GM18858 (cell line): ENCODE results near the gene KRT14.
"Not testable (repeated sequence)": the region's sequence is repeated elsewhere in the genome, so short reads cannot be mapped to it uniquely, and the experiment has no call there.

Experiments
- ATAC-seq: cut with Tn5 transposase; IDR thresholded peaks from one replicate; pipeline ENCODE4 v1.9.1; 2021; ENCODE audit not compliant: unreplicated experiment

The KRT14 gene

DNA sequence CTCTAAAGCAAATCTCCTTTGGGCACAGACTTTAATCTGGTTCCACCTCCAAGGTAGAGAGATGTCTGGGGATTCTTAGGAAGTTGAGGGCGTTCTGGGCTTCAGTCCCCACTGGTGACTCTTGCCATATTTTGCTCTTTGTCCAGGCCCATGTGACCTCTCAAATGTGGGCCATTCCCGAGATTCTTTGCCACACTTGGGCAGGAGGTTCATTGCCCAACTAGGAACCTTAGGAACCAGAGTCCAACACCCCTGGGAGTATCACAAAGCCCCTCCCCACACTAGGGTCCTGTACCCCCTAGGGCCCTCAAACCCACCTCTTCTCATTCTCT, 6.5 kb downstream of the KRT14 start:
- no peak for ATAC-seq

DNA sequence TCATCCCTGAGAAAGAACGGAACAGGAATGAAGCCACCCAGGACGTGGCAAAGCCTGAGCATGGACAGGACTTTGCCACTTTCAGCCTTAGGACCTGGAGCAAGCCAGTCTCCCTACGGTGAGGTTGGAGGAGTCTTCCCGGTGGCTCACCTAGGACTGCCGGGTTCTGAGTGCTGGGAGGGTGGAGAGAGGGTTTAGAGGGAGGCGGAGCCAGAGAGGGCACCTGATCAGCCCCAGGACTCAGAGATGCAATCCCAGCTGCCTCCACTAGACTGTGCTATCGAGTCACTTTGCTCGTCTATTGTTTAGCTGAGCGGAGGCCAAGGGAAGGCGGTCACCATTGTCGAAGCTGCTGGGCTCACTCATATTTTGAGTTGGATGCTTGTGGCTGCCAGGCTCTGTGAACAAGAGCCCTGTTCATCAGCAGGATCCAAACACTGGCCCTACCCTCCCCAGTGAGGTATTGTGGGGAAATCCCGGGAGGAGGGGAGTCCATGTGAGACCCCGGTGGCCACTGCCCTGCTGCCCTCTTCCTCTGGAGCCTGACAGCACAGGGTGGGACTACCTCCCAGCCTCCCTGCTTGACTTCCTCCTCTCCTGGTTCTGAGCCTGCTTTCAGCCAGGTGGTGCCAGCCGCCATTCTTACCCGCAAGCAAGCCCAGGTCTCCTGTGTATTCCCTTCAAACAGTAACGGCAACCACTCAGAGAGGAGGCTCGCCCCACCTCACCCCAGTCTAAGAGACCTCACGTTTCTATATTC, 7.0 kb downstream of the KRT14 start:
- ATAC-seq, result no peak

DNA sequence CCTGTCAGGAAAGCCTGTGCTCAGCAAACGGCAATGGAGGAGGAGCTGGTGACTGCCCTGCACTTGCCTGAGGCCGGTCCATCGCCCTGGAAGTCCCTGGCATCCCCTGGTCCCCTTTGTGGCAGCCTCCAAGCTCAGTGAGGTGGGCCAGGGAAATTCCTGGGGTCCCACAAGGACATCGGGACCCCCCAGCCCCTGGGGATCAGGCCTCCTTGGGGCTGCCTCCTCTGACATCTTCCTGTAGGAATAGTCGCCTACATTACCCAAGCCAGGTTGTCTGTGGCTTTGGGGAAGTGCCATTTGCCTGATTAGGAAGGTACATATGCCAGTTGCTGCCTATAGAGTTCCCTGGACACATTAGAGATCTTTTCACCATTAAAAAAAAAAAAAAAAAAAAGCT, 7.7 kb downstream of the KRT14 start:
- ATAC-seq, result no peak

DNA sequence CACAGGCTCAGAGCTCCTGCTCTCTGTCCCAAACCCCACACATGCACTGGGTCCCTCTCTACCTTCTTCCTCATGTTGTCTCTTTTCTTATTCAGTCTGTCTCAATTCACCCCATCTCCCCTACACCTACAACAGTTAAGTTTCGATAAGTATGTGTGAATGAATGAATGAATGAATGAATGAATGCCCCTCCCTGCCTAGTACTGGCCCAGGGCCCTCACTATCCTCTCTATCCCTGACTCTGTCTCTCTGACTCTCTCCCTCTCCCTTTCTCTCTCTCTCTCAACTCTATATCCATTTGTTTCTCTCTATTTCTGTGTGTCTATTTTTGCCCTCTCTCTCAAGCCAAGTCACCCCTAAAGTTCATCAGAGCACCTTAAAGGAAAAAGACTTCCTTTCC, 8.2 kb downstream of the KRT14 start:
- no peak for ATAC-seq

- not testable (repeated sequence) for ATAC-seq
Observed at GRCh38 chr17:41576740-41577139, 10.0 kb downstream of the KRT14 start.

- no peak for ATAC-seq
Observed at GRCh38 chr17:41575336-41575735, 11.4 kb downstream of the KRT14 start.

GRCh38 chr17:41571561-41572434, 14.9 kb downstream of the KRT14 start, which contains the start of gene KRT9:
Gene KRT9, minus strand, starts transcription at chr17:41572059. Its CDS starts 67 bp downstream, at chr17:41571992.
- no peak for ATAC-seq

GRCh38 chr17:41567317-41567716, 19.4 kb downstream of the KRT14 start:
- ATAC-seq, result no peak

GRCh38 chr17:41565338-41565737, 21.4 kb downstream of the KRT14 start:
- ATAC-seq, result no peak

GRCh38 chr17:41563607-41564170, 23.0 kb downstream of the KRT14 start:
- no peak for ATAC-seq

- no peak for ATAC-seq
Observed at GRCh38 chr17:41561554-41561953, 25.1 kb downstream of the KRT14 start.

- no peak for ATAC-seq
Observed at GRCh38 chr17:41559548-41559947, 27.1 kb downstream of the KRT14 start.

DNA sequence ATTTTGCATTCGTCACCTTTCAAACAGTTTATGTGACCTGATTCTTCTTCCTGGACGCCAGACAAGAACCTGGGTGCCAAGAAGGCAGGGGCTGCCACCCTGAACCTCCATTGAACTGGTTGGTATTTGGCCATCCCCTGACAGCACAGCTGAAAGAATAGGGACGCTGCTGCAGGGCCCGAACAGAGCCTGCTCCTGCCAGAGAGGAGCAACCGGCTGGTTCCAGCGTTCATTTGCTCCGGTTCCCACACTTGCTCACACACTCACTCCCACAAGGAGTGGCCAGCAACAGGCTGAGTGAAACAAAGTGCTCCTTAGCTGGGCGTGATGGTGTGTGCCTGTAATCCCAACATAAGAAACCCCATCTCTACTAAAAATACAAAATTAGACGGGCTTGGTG, 29.8 kb downstream of the KRT14 start:
- ATAC-seq, result no peak

GRCh38 chr17:41556306-41556705, 30.4 kb downstream of the KRT14 start:
- no peak for ATAC-seq

- no peak for ATAC-seq
Observed at GRCh38 chr17:41555105-41555887, 31.4 kb downstream of the KRT14 start.

DNA sequence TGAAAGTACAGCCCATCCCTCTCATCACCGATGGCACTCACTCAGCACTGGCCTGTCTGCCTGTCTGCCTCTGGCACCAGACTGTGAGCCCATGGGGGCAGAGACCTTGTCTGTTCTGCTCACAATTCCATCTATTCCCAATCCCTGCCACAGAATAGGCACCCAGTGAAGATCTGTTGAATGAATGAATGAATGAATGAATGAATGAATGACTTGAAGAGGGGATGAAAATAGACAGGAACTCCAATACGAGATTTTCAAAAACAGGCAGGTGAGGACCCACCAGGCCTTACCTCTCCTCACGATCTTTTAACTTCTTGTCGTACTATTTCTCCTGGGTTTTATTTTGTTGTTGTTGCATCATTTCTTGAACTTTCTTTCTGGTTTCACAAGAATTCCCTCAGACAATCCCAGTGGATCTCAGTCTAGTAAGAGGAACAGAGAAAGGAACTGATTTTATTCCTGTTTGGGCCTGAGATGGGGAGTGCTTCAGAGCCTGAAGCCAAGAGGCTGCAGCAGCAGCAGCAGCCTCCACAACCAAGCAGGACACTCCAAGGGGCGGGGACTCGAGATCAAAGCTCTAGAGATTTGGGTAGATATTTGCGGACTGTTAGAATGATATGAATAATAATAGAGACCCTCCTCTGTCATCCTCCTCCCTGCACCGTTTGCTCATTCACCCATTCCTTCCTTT, 32.6 kb downstream of the KRT14 start:
- ATAC-seq, result no peak

DNA sequence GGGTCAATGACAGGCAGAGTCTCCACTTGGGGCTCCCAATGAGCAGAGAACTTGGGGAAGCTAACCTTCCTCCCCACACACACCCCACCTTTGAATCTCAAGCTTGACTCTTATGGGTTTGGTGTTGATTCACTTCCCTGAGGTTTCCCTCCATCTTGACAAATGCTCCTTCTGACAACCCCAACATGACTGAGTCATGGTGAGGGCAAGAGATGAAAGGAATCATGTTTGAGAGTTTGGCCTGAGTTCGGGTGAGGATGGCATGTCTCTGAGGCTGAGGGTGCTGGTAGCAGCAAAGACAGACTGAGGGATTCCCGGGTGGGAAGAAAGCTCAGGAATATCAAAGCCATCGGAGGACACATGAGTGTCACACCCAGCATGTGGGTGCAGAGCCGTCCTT, 33.5 kb downstream of the KRT14 start:
- no peak for ATAC-seq

- no peak for ATAC-seq
Observed at GRCh38 chr17:41552455-41552854, 34.2 kb downstream of the KRT14 start.

- ATAC-seq, result no peak
Observed at GRCh38 chr17:41551365-41551764, 35.3 kb downstream of the KRT14 start.

- ATAC-seq, result no peak
Observed at GRCh38 chr17:41549596-41550039, 37.1 kb downstream of the KRT14 start.
